ENCODE measurements around the gene CFAP46.
"Not testable (repeated sequence)": the region's sequence is repeated elsewhere in the genome, so short reads cannot be mapped to it uniquely, and the experiment has no call there.

The CFAP46 gene

DNA sequence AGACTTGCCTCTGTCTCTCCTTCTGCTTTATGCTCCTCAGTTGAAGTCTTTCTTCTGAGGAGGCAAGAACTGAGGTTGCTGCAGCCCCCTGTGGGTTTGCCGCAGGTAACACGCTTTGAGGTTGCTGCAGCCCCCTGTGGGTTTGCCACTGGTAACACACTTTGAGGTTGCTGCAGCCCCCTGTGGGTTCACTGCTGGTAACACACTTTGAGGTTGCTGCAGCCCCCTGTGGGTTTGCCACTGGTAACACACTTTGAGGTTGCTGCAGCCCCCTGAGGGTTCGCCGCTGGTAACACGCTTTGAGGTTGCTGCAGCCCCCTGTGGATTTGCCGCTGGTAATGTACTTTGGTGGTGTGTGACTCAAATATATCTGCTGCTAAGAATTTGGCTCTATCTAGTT lies 48.6 kb downstream of the CFAP46 start:
- TF ChIP-seq CTCF (IDR thresholded peaks at IDR 0.05; ENCODE audit: low read depth, low read length) = peak; percentile 82
- H3K27ac ChIP-seq = not testable (repeated sequence)

GRCh38 chr10:132893090-132893489 lies 49.3 kb downstream of the CFAP46 start:
- TF ChIP-seq CTCF (IDR thresholded peaks at IDR 0.05; ENCODE audit: low read depth, low read length) = no peak

More for the DNA sequence above, 48.6 kb downstream of the CFAP46 start:
- DNase-seq = peak; percentile 61
- H3K36me3 ChIP-seq; H3K4me3 ChIP-seq (ENCODE audit: low read depth, low read length); H3K27me3 ChIP-seq (ENCODE audit: insufficient read depth, low read depth, severe bottlenecking); H3K9me3 ChIP-seq (ENCODE audit: severe bottlenecking): not testable (repeated sequence)

DNA sequence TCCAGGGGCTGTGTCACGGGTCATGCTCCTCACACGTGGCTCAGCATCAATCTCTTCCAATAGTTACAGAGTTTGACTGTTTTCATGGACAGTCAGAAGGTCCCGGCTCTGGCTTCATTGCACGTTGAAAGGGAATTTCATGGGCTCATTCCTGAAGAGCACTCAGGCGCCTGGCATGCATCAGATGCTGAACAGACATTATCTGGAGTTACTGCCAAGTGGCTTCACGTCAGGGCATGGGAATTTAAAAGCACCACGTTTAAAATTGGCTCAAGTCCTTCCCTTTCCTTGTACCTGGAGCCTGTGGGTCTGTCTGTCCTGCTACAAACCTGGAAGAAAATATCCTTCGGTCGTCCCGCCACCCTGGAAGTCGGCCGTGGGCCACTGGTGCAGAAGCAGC lies 50.4 kb downstream of the CFAP46 start:
- Histone ChIP-seq H3K9me3 (ENCODE audit: severe bottlenecking) (peaks cover 5% of the 10 kb centered on the region), H3K36me3 (no peaks in the 10 kb centered on the region), H3K27me3 (ENCODE audit: insufficient read depth, low read depth, severe bottlenecking) (no peaks in the 10 kb centered on the region), H3K27ac (no peak overlapping the region), H3K4me3 (ENCODE audit: low read depth, low read length) (no peak overlapping the region)
- TF ChIP-seq CTCF (IDR thresholded peaks at IDR 0.05; ENCODE audit: low read depth, low read length) = no peak
- no peak for DNase-seq

More at GRCh38 chr10:132893090-132893489, 49.3 kb downstream of the CFAP46 start:
- peaks cover 5% of the 10 kb centered on the region for H3K9me3 ChIP-seq (ENCODE audit: severe bottlenecking)
- no peaks in the 10 kb centered on the region for H3K27me3 ChIP-seq (ENCODE audit: insufficient read depth, low read depth, severe bottlenecking)
- no peak overlapping the region for H3K27ac ChIP-seq
- no peak overlapping the region for H3K4me3 ChIP-seq (ENCODE audit: low read depth, low read length)
- H3K36me3 ChIP-seq = no peaks in the 10 kb centered on the region
- no peak for DNase-seq

DNA sequence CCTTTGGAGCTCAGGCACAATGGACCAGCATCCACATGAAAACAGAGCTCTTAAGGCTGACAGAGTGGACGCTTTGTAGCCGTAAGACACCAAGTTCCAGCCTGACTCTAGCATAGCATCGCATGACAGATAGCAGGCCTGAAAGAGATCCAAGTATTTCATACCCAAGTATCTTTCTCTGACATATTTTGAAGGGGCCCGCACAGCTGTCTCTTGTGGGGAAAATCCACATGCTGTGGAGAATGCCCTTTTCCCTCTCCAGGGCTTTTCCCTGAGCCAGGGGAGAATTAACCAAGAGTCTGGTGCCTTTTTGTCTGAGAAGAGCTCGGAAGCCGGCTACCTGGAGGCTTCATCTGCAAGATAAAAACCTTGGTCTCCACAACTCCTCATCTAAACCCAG lies 51.0 kb downstream of the CFAP46 start:
- no peaks in the 10 kb centered on the region for H3K36me3 ChIP-seq
- H3K27ac ChIP-seq = no peak overlapping the region
- TF ChIP-seq CTCF (IDR thresholded peaks at IDR 0.05; ENCODE audit: low read depth, low read length) = no peak
- H3K9me3 ChIP-seq (ENCODE audit: severe bottlenecking) = peaks cover 2% of the 10 kb centered on the region
- H3K4me3 ChIP-seq (ENCODE audit: low read depth, low read length) = no peak overlapping the region
- no peaks in the 10 kb centered on the region for H3K27me3 ChIP-seq (ENCODE audit: insufficient read depth, low read depth, severe bottlenecking)
- no peak for DNase-seq

DNA sequence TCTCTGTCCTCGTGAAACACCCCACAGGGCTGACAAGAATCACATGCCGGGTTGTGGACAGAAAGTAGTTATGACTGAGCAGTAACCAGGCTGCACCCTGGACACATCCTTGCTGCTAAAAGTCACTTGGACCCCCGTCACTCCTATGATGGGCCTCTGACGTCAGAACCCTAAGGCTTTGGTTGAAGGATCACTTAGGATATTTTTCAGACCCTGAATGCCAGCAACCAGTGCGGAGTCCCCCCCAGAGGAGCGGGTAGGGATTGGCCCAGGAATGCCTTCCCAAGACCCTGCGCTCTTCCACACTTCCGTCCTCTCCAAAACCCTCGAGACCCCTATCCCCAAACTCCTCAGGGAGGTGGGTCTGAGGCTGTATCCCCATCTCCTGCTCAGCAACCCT lies 52.1 kb downstream of the CFAP46 start:
- Histone ChIP-seq H3K9me3 (ENCODE audit: severe bottlenecking) (no peaks in the 10 kb centered on the region), H3K36me3 (no peaks in the 10 kb centered on the region), H3K27ac (no peak overlapping the region), H3K4me3 (ENCODE audit: low read depth, low read length) (no peak overlapping the region), H3K27me3 (ENCODE audit: insufficient read depth, low read depth, severe bottlenecking) (no peaks in the 10 kb centered on the region)
- no peak for TF ChIP-seq CTCF (IDR thresholded peaks at IDR 0.05; ENCODE audit: low read depth, low read length)
- no peak for DNase-seq

DNA sequence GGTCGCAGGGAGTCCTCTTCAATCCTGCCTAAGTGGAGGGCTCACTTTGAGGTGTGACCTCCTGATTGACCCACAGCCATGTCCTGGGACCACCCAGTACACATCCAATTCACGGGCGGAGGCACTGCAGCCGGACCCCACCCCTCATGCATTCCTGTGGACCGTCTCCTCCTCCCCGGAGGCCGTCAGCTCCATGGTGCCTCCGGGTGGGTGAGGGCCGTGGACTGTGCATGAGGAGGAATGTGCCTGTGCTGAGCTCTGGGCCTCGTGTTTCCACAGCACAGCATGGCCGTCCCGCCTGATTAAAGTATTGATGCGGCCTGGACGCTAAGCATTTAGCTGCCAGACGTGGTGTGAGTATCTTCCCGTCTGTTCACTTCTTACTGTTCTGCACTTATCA lies 52.8 kb downstream of the CFAP46 start:
- no peaks in the 10 kb centered on the region for H3K9me3 ChIP-seq (ENCODE audit: severe bottlenecking)
- H3K27me3 ChIP-seq (ENCODE audit: insufficient read depth, low read depth, severe bottlenecking) = no peaks in the 10 kb centered on the region
- H3K4me3 ChIP-seq (ENCODE audit: low read depth, low read length) = no peak overlapping the region
- no peak overlapping the region for H3K27ac ChIP-seq
- DNase-seq = no peak
- no peak for TF ChIP-seq CTCF (IDR thresholded peaks at IDR 0.05; ENCODE audit: low read depth, low read length)
- no peaks in the 10 kb centered on the region for H3K36me3 ChIP-seq
